SK-N-SH (cell line): Measurements from ENCODE around the gene PCSK5. TPM values are rescaled to one million over a fixed set of nuclear protein-coding genes. Genes with fewer than 3 reads are reported as not detected.

Experiments used
- CTCF ChIA-PET: fragments of 300-600, 350-600 bp; formaldehyde crosslinking; extraction: SDS; loops from one replicate; lab custom pipeline; 2021; lab: Yijun Ruan, JAX
- POLR2A ChIA-PET: fragments of 350-600 bp; sonication (Branson Sonifier 250); formaldehyde crosslinking; extraction: SDS; loops from one replicate; lab custom pipeline; 2020; ENCODE audit warnings: antibody characterized with exemption, inconsistent platforms; lab: Yijun Ruan, JAX
- DNase-seq: peaks from one replicate; pipeline ENCODE4 v3.0.0; 2012
- H2AFZ ChIP-seq: fragments of 200-600 bp; sonication (generic); 2 replicates; pipeline ENCODE4 v1.8.1; 2016; ENCODE audit warnings: antibody characterized with exemption, mild to moderate bottlenecking, low read depth
- H3F3A ChIP-seq: fragments of 200-600 bp; sonication (generic); replicated peaks from 2 replicates; pipeline ENCODE3; 2016; ENCODE audit warnings: antibody characterized with exemption, mild to moderate bottlenecking; ENCODE audit not compliant: insufficient read depth
- H3K27ac ChIP-seq, 2 experiments: fragments of 200-500 bp in 1 of 2; fragments of 200-600 bp in 1 of 2; sonication (Bioruptor generic) in 1 of 2; sonication (generic), shearing (Covaris generic) in 1 of 2; 2 replicates each; pipeline versions ENCODE4 v1.5.1 to v1.6.1; 2014 to 2016; ENCODE audit warnings: low read depth in 2 of 2, inconsistent platforms in 1 of 2, low read length in 1 of 2, mild to moderate bottlenecking in 1 of 2, mixed read lengths in 1 of 2
- H3K27me3 ChIP-seq: fragments of 200-600 bp; sonication (generic), shearing (Covaris generic); 2 replicates; pipeline ENCODE4 v1.6.1; 2016; ENCODE audit warnings: mixed run types; ENCODE audit not compliant: insufficient read depth
- H3K36me3 ChIP-seq, 2 experiments: fragments of 200-500 bp in 1 of 2; fragments of 200-600 bp in 1 of 2; sonication (Bioruptor generic) in 1 of 2; sonication (generic) in 1 of 2; replicated peaks in 1 of 2; 2 replicates each; pipeline versions ENCODE3 to v1.5.1; 2014 to 2016; ENCODE audit warnings: low read length in 1 of 2, mild to moderate bottlenecking in 1 of 2; ENCODE audit not compliant: insufficient read depth in 2 of 2, control insufficient read depth in 1 of 2
- H3K4me1 ChIP-seq, 2 experiments: fragments of 200-500 bp in 1 of 2; fragments of 200-600 bp in 1 of 2; sonication (Bioruptor generic) in 1 of 2; sonication (generic), shearing (Covaris generic) in 1 of 2; 2 replicates each; pipeline versions ENCODE4 v1.5.1 to v1.6.1; 2014 to 2016; ENCODE audit warnings: low read depth in 1 of 2, low read length in 1 of 2, mixed run types in 1 of 2; ENCODE audit not compliant: insufficient read depth in 2 of 2, control insufficient read depth in 1 of 2
- H3K4me2 ChIP-seq: fragments of 200-600 bp; sonication (generic), shearing (Covaris generic); 2 replicates; pipeline ENCODE4 v1.6.1; 2017; ENCODE audit warnings: mixed run types
- H3K4me3 ChIP-seq, 2 experiments: fragments of 200-500 bp in 1 of 2; fragments of 200-600 bp in 1 of 2; sonication (Bioruptor generic) in 1 of 2; sonication (generic), shearing (Covaris generic) in 1 of 2; 2 replicates each; pipeline versions ENCODE4 v1.5.1 to v1.8.1; 2014 to 2016; ENCODE audit warnings: low read depth in 2 of 2, inconsistent platforms in 1 of 2, low read length in 1 of 2, mild to moderate bottlenecking in 1 of 2, mixed read lengths in 1 of 2, moderate library complexity in 1 of 2
- H3K79me2 ChIP-seq: fragments of 200-600 bp; sonication (generic); 2 replicates; pipeline ENCODE4 v1.8.1; 2017; ENCODE audit warnings: mild to moderate bottlenecking; ENCODE audit not compliant: insufficient read depth
- H3K9ac ChIP-seq: fragments of 200-600 bp; sonication (generic); 2 replicates; pipeline ENCODE4 v1.6.1; 2017; ENCODE audit warnings: mixed run types
- H3K9me2 ChIP-seq: fragments of 200-600 bp; sonication (generic); 2 replicates; pipeline ENCODE4 v1.6.1; 2017; ENCODE audit warnings: mixed run types
- H3K9me3 ChIP-seq: fragments of 200-600 bp; sonication (generic); 2 replicates; pipeline ENCODE4 v1.6.1; 2017; ENCODE audit warnings: mixed run types, mild to moderate bottlenecking, moderate library complexity
- H4K20me1 ChIP-seq: fragments of 200-600 bp; sonication (generic); 2 replicates; pipeline ENCODE4 v1.6.1; 2017; ENCODE audit warnings: mild to moderate bottlenecking, mixed run types; ENCODE audit not compliant: insufficient read depth
- ELF1 ChIP-seq: IDR thresholded peaks from 2 replicates; pipeline ENCODE4 v1.4.0; 2012
- FOXM1 ChIP-seq: IDR thresholded peaks from 2 replicates; pipeline ENCODE4 v1.4.0; 2012; ENCODE audit warnings: low read depth, mild to moderate bottlenecking
- GABPA ChIP-seq: IDR thresholded peaks from 2 replicates; pipeline ENCODE4 v1.4.0; 2012; ENCODE audit warnings: low read depth, mild to moderate bottlenecking
- IRF3 ChIP-seq: fragments of 150-350 bp; IDR thresholded peaks from 2 replicates; pipeline ENCODE4 v1.6.1; 2016; ENCODE audit warnings: mild to moderate bottlenecking, low read depth, low read length
- JUND ChIP-seq: IDR thresholded peaks from 2 replicates; pipeline ENCODE4 v1.4.0; 2012
- NFIC ChIP-seq: IDR thresholded peaks from 2 replicates; pipeline ENCODE4 v1.4.0; 2012; ENCODE audit warnings: borderline replicate concordance
- NRF1 ChIP-seq: IDR thresholded peaks from 2 replicates; pipeline ENCODE4 v1.6.1; 2012; ENCODE audit warnings: low read depth, mild to moderate bottlenecking, low read length
- RFX5 ChIP-seq: IDR thresholded peaks from 2 replicates; pipeline ENCODE4 v1.6.1; 2012; ENCODE audit warnings: mild to moderate bottlenecking, improper control_type of control experiment, low read length
- SIN3A ChIP-seq: IDR thresholded peaks from 2 replicates; pipeline ENCODE4 v1.6.1; 2012; ENCODE audit warnings: low read depth, mild to moderate bottlenecking, low read length, moderate library complexity, borderline replicate concordance
- TEAD4 ChIP-seq: IDR thresholded peaks from 2 replicates; pipeline ENCODE4 v1.4.0; 2012; ENCODE audit warnings: mild to moderate bottlenecking, borderline replicate concordance; ENCODE audit not compliant: insufficient read depth
- YY1 ChIP-seq: IDR thresholded peaks from 2 replicates; pipeline ENCODE4 v1.4.0; 2012; ENCODE audit warnings: low read depth, mild to moderate bottlenecking
- WGBS: methylation state at CpG from one replicate; pipeline ENCODE4 v1.1.6; 2017; ENCODE audit warnings: low lambda C conversion rate; 5-methylcytosine and 5-hydroxymethylcytosine counted together
- polyA plus RNA-seq, 3 experiments: library from polyadenylated mRNA; depleted of rRNA; stranded (reverse); fragments of >200 nt; gene quantifications; 2 replicates each; pipeline ENCODE4 v1.2.3, GENCODE V29; 2012
- TF ChIP-seq, protein P1 (sequence below): IDR thresholded peaks from 2 replicates; pipeline ENCODE4 v1.6.1; 2012; ENCODE audit warnings: mild to moderate bottlenecking, low read depth, low read length, moderate library complexity

PCSK5 gene
- polyA plus RNA-seq, 1 of the 3 experiments (the other 2 are of a cell fraction), result 0.08 TPM

GRCh38 chr9:75906531-75906930 lies 16.1 kb downstream of the PCSK5 start:
- 33% methylated on average over 1 of the region's 1 CpG for WGBS
- TF ChIP-seq TEAD4 (no peak), JUND (no peak), IRF3 (no peak), GABPA (no peak), RFX5 (no peak)
- TF ChIP-seq, protein P1, sequence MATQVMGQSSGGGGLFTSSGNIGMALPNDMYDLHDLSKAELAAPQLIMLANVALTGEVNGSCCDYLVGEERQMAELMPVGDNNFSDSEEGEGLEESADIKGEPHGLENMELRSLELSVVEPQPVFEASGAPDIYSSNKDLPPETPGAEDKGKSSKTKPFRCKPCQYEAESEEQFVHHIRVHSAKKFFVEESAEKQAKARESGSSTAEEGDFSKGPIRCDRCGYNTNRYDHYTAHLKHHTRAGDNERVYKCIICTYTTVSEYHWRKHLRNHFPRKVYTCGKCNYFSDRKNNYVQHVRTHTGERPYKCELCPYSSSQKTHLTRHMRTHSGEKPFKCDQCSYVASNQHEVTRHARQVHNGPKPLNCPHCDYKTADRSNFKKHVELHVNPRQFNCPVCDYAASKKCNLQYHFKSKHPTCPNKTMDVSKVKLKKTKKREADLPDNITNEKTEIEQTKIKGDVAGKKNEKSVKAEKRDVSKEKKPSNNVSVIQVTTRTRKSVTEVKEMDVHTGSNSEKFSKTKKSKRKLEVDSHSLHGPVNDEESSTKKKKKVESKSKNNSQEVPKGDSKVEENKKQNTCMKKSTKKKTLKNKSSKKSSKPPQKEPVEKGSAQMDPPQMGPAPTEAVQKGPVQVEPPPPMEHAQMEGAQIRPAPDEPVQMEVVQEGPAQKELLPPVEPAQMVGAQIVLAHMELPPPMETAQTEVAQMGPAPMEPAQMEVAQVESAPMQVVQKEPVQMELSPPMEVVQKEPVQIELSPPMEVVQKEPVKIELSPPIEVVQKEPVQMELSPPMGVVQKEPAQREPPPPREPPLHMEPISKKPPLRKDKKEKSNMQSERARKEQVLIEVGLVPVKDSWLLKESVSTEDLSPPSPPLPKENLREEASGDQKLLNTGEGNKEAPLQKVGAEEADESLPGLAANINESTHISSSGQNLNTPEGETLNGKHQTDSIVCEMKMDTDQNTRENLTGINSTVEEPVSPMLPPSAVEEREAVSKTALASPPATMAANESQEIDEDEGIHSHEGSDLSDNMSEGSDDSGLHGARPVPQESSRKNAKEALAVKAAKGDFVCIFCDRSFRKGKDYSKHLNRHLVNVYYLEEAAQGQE, result no peak
- TF ChIP-seq, all 33 proteins: peak for 0
- ChIA-PET CTCF (no interaction called here), POLR2A (no interaction called here)
- Histone ChIP-seq H3K4me1 (no peaks in the 10 kb centered on the region), H3K4me2 (no peak overlapping the region), H3F3A (no peaks in the 10 kb centered on the region), H3K27ac (no peak overlapping the region), H3K9me2 (no peaks in the 10 kb centered on the region), H3K4me3 (no peak overlapping the region), H2AFZ (no peak overlapping the region), H3K79me2 (no peaks in the 10 kb centered on the region), H3K9me3 (no peaks in the 10 kb centered on the region), H4K20me1 (no peaks in the 10 kb centered on the region), H3K27me3 (no peaks in the 10 kb centered on the region), H3K36me3 (no peaks in the 10 kb centered on the region), H3K9ac (no peak overlapping the region)
- DNase-seq, result no peak

DNA sequence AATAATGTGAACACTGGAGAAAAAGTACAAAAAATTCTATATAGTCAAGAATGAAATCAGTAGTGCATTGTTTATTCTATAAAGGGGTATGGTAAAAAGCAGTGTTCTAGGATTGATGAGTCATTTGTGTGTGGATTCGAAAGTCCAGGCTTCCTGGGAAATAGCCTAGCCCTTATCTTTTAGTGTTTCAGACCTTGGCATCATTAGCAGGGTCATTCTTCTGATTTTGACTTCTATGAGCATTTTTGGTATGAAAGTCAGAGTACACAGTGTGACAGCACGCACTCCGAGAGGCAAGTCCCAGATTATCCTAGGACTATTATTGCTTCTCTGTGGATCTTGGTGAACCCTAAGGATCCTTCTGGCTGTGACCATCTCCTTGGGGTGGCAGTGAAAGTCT lies 16.9 kb downstream of the PCSK5 start:
- 3% methylated on average over 3 of the region's 3 CpGs for WGBS
- ChIA-PET POLR2A (no interaction called here), CTCF (no interaction called here)
- no peaks in the 10 kb centered on the region for H3K79me2 ChIP-seq
- no peak overlapping the region for H3K4me3 ChIP-seq
- H3K4me2 ChIP-seq, result no peak overlapping the region
- H3K27me3 ChIP-seq, result no peaks in the 10 kb centered on the region
- H3K9me2 ChIP-seq, result no peaks in the 10 kb centered on the region
- H3F3A ChIP-seq, result no peaks in the 10 kb centered on the region
- DNase-seq, result no peak
- no peak overlapping the region for H2AFZ ChIP-seq
- no peaks in the 10 kb centered on the region for H3K9me3 ChIP-seq
- H3K4me1 ChIP-seq, result no peaks in the 10 kb centered on the region
- H3K36me3 ChIP-seq, result no peaks in the 10 kb centered on the region
- no peak overlapping the region for H3K27ac ChIP-seq
- H3K9ac ChIP-seq, result no peak overlapping the region
- TF ChIP-seq YY1 (no peak), NRF1 (no peak), RFX5 (no peak), TEAD4 (no peak), SIN3A (no peak), NFIC (no peak), FOXM1 (no peak), ELF1 (no peak)
- TF ChIP-seq, protein P1, result no peak
- H4K20me1 ChIP-seq, result no peaks in the 10 kb centered on the region
